GM12801 (cell line): ENCODE data around the gene KCNQ1.

Source experiments
- TF ChIP-seq, protein P1 (sequence below): IDR thresholded peaks from one replicate; pipeline ENCODE4 v1.5.1; 2011; ENCODE audit warnings: control low read depth; ENCODE audit not compliant: insufficient read length; ENCODE audit errors: extremely low read depth

KCNQ1 gene

DNA sequence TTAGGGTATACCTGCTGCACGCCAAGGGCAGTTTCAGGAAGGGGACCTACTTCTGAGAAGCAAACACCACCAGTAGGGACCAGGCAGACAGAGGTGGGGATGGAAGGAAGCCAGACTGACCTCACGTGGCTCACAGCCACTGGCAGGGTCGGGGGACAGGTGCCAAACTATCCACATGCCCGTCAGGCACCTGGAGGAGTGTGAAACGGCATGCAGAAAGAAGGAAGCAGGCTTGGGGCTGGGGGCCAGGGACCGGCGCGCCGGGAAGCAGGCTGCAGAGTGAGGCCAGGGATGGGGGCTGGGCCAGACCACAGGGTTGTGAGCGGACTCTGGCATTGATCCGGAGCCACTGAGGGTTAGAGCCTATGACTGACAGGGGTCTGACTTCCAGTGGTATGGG lies 393.3 kb downstream of the KCNQ1 start:
- TF ChIP-seq, protein P1, sequence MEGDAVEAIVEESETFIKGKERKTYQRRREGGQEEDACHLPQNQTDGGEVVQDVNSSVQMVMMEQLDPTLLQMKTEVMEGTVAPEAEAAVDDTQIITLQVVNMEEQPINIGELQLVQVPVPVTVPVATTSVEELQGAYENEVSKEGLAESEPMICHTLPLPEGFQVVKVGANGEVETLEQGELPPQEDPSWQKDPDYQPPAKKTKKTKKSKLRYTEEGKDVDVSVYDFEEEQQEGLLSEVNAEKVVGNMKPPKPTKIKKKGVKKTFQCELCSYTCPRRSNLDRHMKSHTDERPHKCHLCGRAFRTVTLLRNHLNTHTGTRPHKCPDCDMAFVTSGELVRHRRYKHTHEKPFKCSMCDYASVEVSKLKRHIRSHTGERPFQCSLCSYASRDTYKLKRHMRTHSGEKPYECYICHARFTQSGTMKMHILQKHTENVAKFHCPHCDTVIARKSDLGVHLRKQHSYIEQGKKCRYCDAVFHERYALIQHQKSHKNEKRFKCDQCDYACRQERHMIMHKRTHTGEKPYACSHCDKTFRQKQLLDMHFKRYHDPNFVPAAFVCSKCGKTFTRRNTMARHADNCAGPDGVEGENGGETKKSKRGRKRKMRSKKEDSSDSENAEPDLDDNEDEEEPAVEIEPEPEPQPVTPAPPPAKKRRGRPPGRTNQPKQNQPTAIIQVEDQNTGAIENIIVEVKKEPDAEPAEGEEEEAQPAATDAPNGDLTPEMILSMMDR: no peak

DNA sequence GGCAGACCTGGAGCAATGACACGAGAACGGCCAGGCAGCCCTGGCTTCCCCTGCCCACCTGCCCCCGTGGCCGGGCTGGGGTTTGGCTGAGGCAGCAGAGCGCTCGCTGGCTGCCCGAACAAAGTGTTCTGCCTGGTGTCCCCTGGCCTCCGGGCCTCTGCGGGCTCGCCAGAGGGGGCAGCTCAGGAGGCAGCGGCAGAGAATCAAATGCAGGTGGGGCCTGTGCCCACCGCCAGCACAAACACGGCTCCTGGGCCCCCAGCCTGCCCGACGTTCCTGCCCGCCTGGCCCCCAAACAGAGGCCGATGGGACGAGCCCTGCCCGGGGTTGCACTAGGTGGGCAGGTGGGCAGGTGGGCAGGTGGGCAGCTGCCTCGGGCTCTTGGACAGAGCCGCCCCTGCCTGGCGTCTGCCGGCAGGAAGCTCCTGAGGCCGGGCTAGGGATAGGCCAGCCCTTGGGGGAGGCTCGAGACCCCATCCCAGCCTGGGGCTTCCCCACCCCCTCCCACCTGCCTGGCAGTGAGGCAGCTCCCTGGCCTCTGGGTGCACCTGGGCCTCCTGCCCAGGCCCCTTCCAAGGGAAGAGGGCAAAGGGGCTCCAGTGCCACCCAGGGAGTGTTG lies 394.0 kb downstream of the KCNQ1 start:
- TF ChIP-seq, protein P1: no peak

DNA sequence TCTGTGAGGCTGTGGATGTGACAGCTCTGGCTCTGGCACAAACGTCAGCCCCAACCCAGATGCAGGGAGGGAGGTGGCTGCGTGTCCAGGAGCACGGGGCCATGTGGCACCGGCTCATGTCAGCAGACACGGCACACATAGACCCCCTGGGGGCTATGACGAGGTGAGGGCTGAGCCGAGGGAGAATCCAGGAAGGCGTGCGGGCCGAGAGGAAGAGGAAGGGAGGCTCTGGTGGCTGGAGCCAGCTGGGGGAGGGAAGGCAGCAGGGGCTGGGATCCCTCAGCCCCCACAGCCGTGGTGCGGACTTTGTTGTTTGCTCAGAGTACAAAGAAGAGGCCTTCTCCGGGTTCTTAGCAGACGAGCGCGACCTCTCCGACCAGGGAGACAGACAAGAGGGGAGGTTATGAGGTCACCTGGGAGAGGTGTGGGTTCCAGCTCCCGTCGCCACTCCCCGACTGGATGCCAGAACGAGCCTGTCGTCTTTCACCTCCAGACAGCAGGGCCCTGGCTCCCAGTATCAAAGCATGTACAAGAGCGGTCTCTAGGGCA lies 394.7 kb downstream of the KCNQ1 start:
- TF ChIP-seq, protein P1: no peak

DNA sequence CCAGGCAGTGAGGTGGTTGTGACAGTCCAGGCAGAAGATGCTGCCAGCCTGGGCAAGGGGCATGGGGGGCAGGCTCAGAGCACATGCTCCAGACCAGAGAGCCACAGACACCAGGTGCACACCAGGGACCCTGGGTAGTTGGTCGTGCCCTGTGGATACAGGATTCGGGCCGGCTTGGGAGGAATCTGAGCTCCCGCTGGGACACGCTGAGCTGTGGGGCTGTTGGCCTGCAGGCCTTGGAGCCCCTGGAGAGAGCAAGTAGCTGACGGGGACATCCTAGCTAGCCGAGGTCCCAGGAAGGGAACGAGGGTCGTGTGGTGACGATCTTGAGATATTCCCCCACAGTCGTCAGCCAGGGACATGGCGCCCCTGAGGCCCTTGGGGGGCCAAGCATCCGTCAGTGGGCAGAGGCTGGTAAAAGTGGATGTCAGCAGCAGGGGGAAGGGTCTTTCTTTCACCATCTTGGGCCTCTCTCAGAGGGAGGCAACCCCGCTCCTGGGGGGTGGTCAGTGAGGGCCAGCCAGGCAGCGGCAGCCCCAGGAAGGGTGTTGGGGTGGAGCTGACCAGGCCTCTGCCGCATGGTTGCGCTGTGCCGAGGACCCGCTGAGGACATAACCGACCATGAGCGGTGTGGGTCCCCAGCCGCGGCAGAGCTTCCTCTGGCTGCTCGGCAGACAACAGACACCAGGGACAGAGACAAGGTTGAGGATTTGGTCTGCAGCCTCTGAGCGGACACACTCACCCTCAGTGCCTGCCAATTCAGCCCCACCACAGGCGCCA lies 396.8 kb downstream of the KCNQ1 start:
- TF ChIP-seq, protein P1: no peak

DNA sequence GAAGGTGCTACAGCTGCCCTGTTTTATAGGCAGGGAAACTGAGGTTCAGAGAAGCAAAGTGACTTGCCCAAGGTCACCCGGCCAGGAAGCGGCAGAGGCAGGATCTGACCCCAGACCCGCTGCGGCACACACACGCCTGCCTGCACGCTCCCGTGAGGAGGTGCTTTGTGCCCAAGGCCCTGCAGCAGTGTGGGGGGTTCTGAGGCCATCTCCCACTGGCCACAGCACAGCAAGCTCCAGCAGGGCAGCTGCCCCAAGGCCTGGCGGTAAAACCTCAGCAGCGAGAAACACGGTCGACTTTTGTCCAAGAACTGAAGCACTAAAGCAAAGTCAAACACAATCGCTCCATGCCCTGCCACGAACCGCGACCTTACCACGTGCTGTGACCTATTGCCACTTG lies 398.1 kb downstream of the KCNQ1 start:
- TF ChIP-seq, protein P1: no peak

DNA sequence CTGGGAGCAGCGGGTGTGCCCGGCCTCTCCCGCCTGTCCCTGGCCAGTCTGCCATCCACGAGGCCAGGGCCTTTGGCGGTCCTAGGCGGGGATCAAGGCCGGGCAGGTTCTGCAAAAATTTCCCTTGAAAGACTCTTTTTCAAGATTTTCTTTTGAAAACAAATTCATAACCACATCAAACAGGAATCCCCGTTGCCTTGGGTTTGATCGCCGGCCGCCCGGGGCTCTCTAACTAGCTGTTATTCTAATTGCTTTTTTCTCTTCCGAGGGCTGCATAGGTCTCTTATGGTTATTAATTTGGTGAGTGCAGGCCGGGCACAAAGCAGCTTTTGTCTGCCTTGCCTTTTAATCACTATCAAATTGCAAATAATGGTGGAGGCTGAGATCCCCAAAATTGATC lies 398.7 kb downstream of the KCNQ1 start:
- TF ChIP-seq, protein P1: no peak

DNA sequence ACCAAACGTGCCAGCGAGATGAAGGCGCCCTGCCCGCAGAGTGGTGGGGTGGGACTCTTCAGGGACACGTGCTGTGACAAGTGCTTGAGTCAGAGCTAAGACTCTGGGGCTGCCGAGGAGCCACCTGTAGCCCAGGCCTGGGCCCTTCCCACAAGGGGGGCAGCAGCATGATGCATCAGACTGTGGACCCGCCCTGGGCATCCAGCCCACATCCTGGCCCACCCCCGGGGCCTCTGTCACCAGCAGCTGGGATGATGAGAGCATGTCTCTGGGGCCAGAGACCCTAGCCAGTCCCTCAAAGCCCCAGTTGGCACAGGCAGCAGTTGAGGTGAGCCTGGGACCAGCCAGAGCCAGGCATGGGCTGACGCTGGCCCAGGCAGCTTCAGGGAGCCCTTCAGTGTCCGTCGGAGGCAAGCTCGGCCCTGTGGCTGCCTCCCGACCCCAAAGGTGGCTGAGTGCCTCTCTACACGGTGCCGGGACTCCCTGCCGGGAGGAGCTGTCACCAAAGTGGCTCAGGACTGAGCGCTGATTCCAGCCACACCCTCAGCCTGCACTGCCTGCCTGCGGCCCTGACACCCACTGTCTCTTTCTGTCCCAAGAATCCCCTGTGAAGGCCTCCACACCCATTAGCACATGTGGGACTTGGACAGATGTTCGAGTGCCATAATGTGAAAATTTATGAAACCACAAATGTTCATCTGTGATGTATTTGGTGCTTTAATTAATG lies 399.5 kb downstream of the KCNQ1 start:
- TF ChIP-seq, protein P1: no peak
